ENCODE data around the gene IFNG. TPM values are rescaled to one million over a fixed set of nuclear protein-coding genes. Genes with fewer than 3 reads are reported as not detected.

The IFNG gene
- total RNA-seq, 1 experiment from 2014 or later, result not detected

- no peaks in the 10 kb centered on the region for H3K36me3 Mint-ChIP-seq (ENCODE audit: insufficient read depth in 1 of 3, low read depth in 3 of 3)
- no peak overlapping the region for H3K9ac ChIP-seq (ENCODE audit: extremely low read depth, insufficient read length, low read length)
- no peak overlapping the region for H4K91ac ChIP-seq (ENCODE audit: insufficient read length, low read depth, low read length)
- H4K20me1 ChIP-seq (ENCODE audit: control insufficient read depth, insufficient read depth, insufficient read length), result no peaks in the 10 kb centered on the region
- no peak overlapping the region for H3K4me3 Mint-ChIP-seq
- H4K8ac ChIP-seq (replicated peaks; ENCODE audit: insufficient read length, low read depth, low read length), result no peak overlapping the region
- H3K4ac ChIP-seq (ENCODE audit: low read depth, low read length), result no peak overlapping the region
- H3T11ph ChIP-seq (ENCODE audit: low read length), result no peak overlapping the region
- no peak overlapping the region for H3K23ac ChIP-seq (ENCODE audit: insufficient read length, low read depth, low read length)
- no peaks in the 10 kb centered on the region for H3K27me3 Mint-ChIP-seq (ENCODE audit: low read depth)
- no peak overlapping the region for H2BK15ac ChIP-seq (ENCODE audit: low read depth, low read length)
- no peaks in the 10 kb centered on the region for H3K4me1 Mint-ChIP-seq
- H3K9me3 Mint-ChIP-seq, result no peaks in the 10 kb centered on the region
- no peak overlapping the region for H2BK120ac ChIP-seq (ENCODE audit: low read depth, low read length, poor library complexity, severe bottlenecking)
- no peak overlapping the region for H2AFZ ChIP-seq (ENCODE audit: low read length)
- no CpG with 5 or more reads among the region's 5 CpGs for WGBS (ENCODE audit: extremely low coverage, insufficient read length, low lambda C conversion rate)
- H3K27ac ChIP-seq (ENCODE audit: insufficient read length, low read depth, low read length), result no peak overlapping the region
- H3K18ac ChIP-seq (ENCODE audit: insufficient read length, low read depth, low read length), result no peak overlapping the region
- H3K4me1 ChIP-seq (ENCODE audit: insufficient read depth, low read length), result no peaks in the 10 kb centered on the region
- H2AK5ac ChIP-seq (ENCODE audit: insufficient read length, low read length), result no peak overlapping the region
- H3K56ac ChIP-seq (ENCODE audit: insufficient read length, low read depth, low read length), result no peak overlapping the region
- no peaks in the 10 kb centered on the region for H3K79me1 ChIP-seq (ENCODE audit: insufficient read depth, low read depth, low read length, poor library complexity, severe bottlenecking)
- no peaks in the 10 kb centered on the region for H3K23me2 ChIP-seq (ENCODE audit: insufficient read length, low read depth, low read length, poor library complexity, severe bottlenecking)
- TF ChIP-seq, protein P1, sequence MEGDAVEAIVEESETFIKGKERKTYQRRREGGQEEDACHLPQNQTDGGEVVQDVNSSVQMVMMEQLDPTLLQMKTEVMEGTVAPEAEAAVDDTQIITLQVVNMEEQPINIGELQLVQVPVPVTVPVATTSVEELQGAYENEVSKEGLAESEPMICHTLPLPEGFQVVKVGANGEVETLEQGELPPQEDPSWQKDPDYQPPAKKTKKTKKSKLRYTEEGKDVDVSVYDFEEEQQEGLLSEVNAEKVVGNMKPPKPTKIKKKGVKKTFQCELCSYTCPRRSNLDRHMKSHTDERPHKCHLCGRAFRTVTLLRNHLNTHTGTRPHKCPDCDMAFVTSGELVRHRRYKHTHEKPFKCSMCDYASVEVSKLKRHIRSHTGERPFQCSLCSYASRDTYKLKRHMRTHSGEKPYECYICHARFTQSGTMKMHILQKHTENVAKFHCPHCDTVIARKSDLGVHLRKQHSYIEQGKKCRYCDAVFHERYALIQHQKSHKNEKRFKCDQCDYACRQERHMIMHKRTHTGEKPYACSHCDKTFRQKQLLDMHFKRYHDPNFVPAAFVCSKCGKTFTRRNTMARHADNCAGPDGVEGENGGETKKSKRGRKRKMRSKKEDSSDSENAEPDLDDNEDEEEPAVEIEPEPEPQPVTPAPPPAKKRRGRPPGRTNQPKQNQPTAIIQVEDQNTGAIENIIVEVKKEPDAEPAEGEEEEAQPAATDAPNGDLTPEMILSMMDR (conservative IDR thresholded peaks at IDR 0.05), result no peak
- H3K4me2 ChIP-seq (ENCODE audit: insufficient read depth, insufficient read length, low read length), result no peak overlapping the region
- H2BK20ac ChIP-seq (ENCODE audit: low read depth, low read length, poor library complexity, severe bottlenecking), result no peak overlapping the region
- no peaks in the 10 kb centered on the region for H3K9me3 ChIP-seq (ENCODE audit: control insufficient read depth, low read depth, low read length)
- no peak overlapping the region for H4K5ac ChIP-seq (ENCODE audit: insufficient read length, low read depth, low read length)
- no peak for DNase-seq
- H3K14ac ChIP-seq (ENCODE audit: insufficient read depth, low read length), result no peak overlapping the region
- no peak overlapping the region for H2BK5ac ChIP-seq (ENCODE audit: insufficient read length, low read length)
- no peaks in the 10 kb centered on the region for H3K27me3 ChIP-seq (ENCODE audit: insufficient read depth, low read length)
- H2BK12ac ChIP-seq (ENCODE audit: insufficient read length, low read depth, low read length), result no peak overlapping the region
- no peaks in the 10 kb centered on the region for H3K79me2 ChIP-seq (ENCODE audit: insufficient read depth, low read length)
- H3K27ac Mint-ChIP-seq, result no peak overlapping the region
These were observed 6.8 kb upstream of the IFNG start for GRCh38 chr12:68166317-68166831.

All from H9 (cell line).